Measurements from ENCODE around the gene NPY5R. TPM values are rescaled to one million over a fixed set of nuclear protein-coding genes. Genes with fewer than 3 reads are reported as not detected.

The NPY5R gene
- total RNA-seq, 1 experiment from 2014 or later: not detected

GRCh38 chr4:163332526-163333406 is 10.9 kb upstream of the NPY5R start, which contains the start of gene NPY1R:
TSS of gene NPY1R (minus strand) at chr4:163332596. CDS start at chr4:163326554, 6,042 bp downstream.
- H3K9me3 ChIP-seq: no peaks in the 10 kb centered on the region
- Mint-ChIP-seq H3K27me3 (ENCODE audit: insufficient read depth, unreplicated experiment) (peaks cover 21% of the 10 kb centered on the region), H3K36me3 (ENCODE audit: insufficient read depth, unreplicated experiment) (peaks cover 5% of the 10 kb centered on the region), H3K9me3 (ENCODE audit: unreplicated experiment) (no peaks in the 10 kb centered on the region), H3K4me3 (ENCODE audit: unreplicated experiment) (peak within 1 kb of the TSS; percentile 87), H3K4me1 (ENCODE audit: low read depth, unreplicated experiment) (peaks cover 7% of the 10 kb centered on the region), H3K27ac (ENCODE audit: unreplicated experiment) (no peak within 1 kb of the TSS)
- peak within 1 kb of the TSS; percentile 44 for H3K4me3 ChIP-seq (ENCODE audit: low read depth, low read length)
- intact Hi-C loops (cut with micrococcal nuclease; ENCODE audit: unreplicated experiment): loop anchor here (1.0 to 5.0 kb wide), 8 partner anchors 60 to 835 kb away; partner anchors contain the start of gene NAF1
- no peaks in the 10 kb centered on the region for H3K36me3 ChIP-seq (ENCODE audit: control insufficient read depth, insufficient read depth, low read length)
- TF ChIP-seq CTCF (IDR thresholded peaks at IDR 0.05; ENCODE audit: insufficient read depth in 1 of 2, low read depth in 1 of 2, low read length in 1 of 2, severe bottlenecking in 1 of 2, unreplicated experiment in 1 of 2): peak; percentile 74 to 85
- CTCF ChIA-PET: interaction anchor here (0.8 to 1.3 kb wide), 6 partner anchors 29 to 835 kb away, joined by 3 to 7 read pairs (median 3); no protein-coding TSS in a partner anchor
- peak; percentile 70 to 76 for DNase-seq
- POLR2A ChIA-PET: no interaction called here
- no peaks in the 10 kb centered on the region for H3K4me1 ChIP-seq
- H3K27me3 ChIP-seq (replicated peaks; ENCODE audit: control insufficient read depth, insufficient read depth, low read length): no peaks in the 10 kb centered on the region
- no TSS peak for BruUV-seq (replicated peaks)

- H3K27me3 ChIP-seq (replicated peaks; ENCODE audit: control insufficient read depth, insufficient read depth, low read length): no peaks in the 10 kb centered on the region
- H3K27me3 Mint-ChIP-seq (ENCODE audit: insufficient read depth, unreplicated experiment): peaks cover 14% of the 10 kb centered on the region
Observed at GRCh38 chr4:163335384-163335783, 8.3 kb upstream of the NPY5R start.

More at GRCh38 chr4:163335384-163335783, 8.3 kb upstream of the NPY5R start:
- intact Hi-C loops (cut with micrococcal nuclease; ENCODE audit: unreplicated experiment): no loop called here
- peaks cover 7% of the 10 kb centered on the region for H3K4me1 Mint-ChIP-seq (ENCODE audit: low read depth, unreplicated experiment)
- peaks cover 5% of the 10 kb centered on the region for H3K36me3 Mint-ChIP-seq (ENCODE audit: insufficient read depth, unreplicated experiment)
- TF ChIP-seq CTCF (IDR thresholded peaks at IDR 0.05; ENCODE audit: insufficient read depth in 1 of 2, low read depth in 1 of 2, low read length in 1 of 2, severe bottlenecking in 1 of 2, unreplicated experiment in 1 of 2): no peak
- no peaks in the 10 kb centered on the region for H3K9me3 Mint-ChIP-seq (ENCODE audit: unreplicated experiment)
- no peaks in the 10 kb centered on the region for H3K4me1 ChIP-seq
- ChIA-PET CTCF (no interaction called here), POLR2A (no interaction called here)
- H3K9me3 ChIP-seq: no peaks in the 10 kb centered on the region
- H3K36me3 ChIP-seq (ENCODE audit: control insufficient read depth, insufficient read depth, low read length): no peaks in the 10 kb centered on the region
- H3K4me3 Mint-ChIP-seq (ENCODE audit: unreplicated experiment): no peak overlapping the region
- BruUV-seq (replicated peaks): no TSS peak
- H3K27ac Mint-ChIP-seq (ENCODE audit: unreplicated experiment): no peak overlapping the region
- no peak overlapping the region for H3K4me3 ChIP-seq (ENCODE audit: low read depth, low read length)
- no peak for DNase-seq
